Measurements from ENCODE around the gene KLC3. TPM values are rescaled to one million over a fixed set of nuclear protein-coding genes. Genes with fewer than 3 reads are reported as not detected.

KLC3 gene
- total RNA-seq = not detected

- POLR2A ChIA-PET = no interaction called here
- DNase-seq = peak; percentile 31
- Mint-ChIP-seq H3K4me3 (peak within 1 kb of the TSS; percentile 53), H3K36me3 (ENCODE audit: low read depth) (no peaks in the 10 kb centered on the region), H3K4me1 (peaks cover 8% of the 10 kb centered on the region), H3K27me3 (peaks cover 13% of the 10 kb centered on the region), H3K9me3 (no peaks in the 10 kb centered on the region), H3K27ac (no peak within 1 kb of the TSS)
- CTCF ChIA-PET = interaction anchor here (3.1 kb wide), 1 partner anchor 13 kb away, joined by 19 read pairs; no protein-coding TSS in a partner anchor
These were observed at the start of gene KLC3 for GRCh38 chr19:45340232-45340898. Gene KLC3, plus strand, starts transcription at chr19:45340750. Its CDS starts 4,792 bp downstream, at chr19:45345542.

GRCh38 chr19:45291834-45292233 is 48.7 kb upstream of the KLC3 start:
- POLR2A ChIA-PET = no interaction called here

GRCh38 chr19:45293682-45294081 is 46.9 kb upstream of the KLC3 start:
- CTCF ChIA-PET = no interaction called here
- H3K4me3 Mint-ChIP-seq = no peak overlapping the region
- H3K4me1 Mint-ChIP-seq = no peaks in the 10 kb centered on the region
- H3K27ac Mint-ChIP-seq = no peak overlapping the region
- H3K9me3 Mint-ChIP-seq = peaks cover 2% of the 10 kb centered on the region
- POLR2A ChIA-PET = no interaction called here
- DNase-seq = no peak
- H3K36me3 Mint-ChIP-seq (ENCODE audit: low read depth) = peaks cover 11% of the 10 kb centered on the region
- no peaks in the 10 kb centered on the region for H3K27me3 Mint-ChIP-seq

More at GRCh38 chr19:45291834-45292233, 48.7 kb upstream of the KLC3 start:
- peaks cover 2% of the 10 kb centered on the region for H3K9me3 Mint-ChIP-seq
- H3K4me1 Mint-ChIP-seq = no peaks in the 10 kb centered on the region
- peaks cover 11% of the 10 kb centered on the region for H3K36me3 Mint-ChIP-seq (ENCODE audit: low read depth)
- no peak overlapping the region for H3K27ac Mint-ChIP-seq
- CTCF ChIA-PET = no interaction called here
- DNase-seq = no peak
- H3K27me3 Mint-ChIP-seq = no peaks in the 10 kb centered on the region
- no peak overlapping the region for H3K4me3 Mint-ChIP-seq

- H3K9me3 Mint-ChIP-seq = peaks cover 2% of the 10 kb centered on the region
- H3K27me3 Mint-ChIP-seq = no peaks in the 10 kb centered on the region
- no peak overlapping the region for H3K4me3 Mint-ChIP-seq
- no peak overlapping the region for H3K27ac Mint-ChIP-seq
- peaks cover 11% of the 10 kb centered on the region for H3K36me3 Mint-ChIP-seq (ENCODE audit: low read depth)
- no peak for DNase-seq
- ChIA-PET POLR2A (no interaction called here), CTCF (no interaction called here)
- H3K4me1 Mint-ChIP-seq = no peaks in the 10 kb centered on the region
These were observed 46.1 kb upstream of the KLC3 start for GRCh38 chr19:45294291-45295029.

- H3K27ac Mint-ChIP-seq = no peak overlapping the region
- H3K4me3 Mint-ChIP-seq = no peak overlapping the region
- H3K4me1 Mint-ChIP-seq = no peaks in the 10 kb centered on the region
- H3K9me3 Mint-ChIP-seq = peaks cover 2% of the 10 kb centered on the region
- peaks cover 11% of the 10 kb centered on the region for H3K36me3 Mint-ChIP-seq (ENCODE audit: low read depth)
- no peaks in the 10 kb centered on the region for H3K27me3 Mint-ChIP-seq
- ChIA-PET POLR2A (no interaction called here), CTCF (interaction anchor here (1.1 kb wide), 1 partner anchor 13 kb away, joined by 3 read pairs; no protein-coding TSS in a partner anchor)
- no peak for DNase-seq
These were observed 44.7 kb upstream of the KLC3 start for GRCh38 chr19:45295873-45296272.

- no peak overlapping the region for H3K27ac Mint-ChIP-seq
- POLR2A ChIA-PET = no interaction called here
These were observed 44.2 kb upstream of the KLC3 start for GRCh38 chr19:45296355-45296754.

GRCh38 chr19:45297674-45298073 is 42.9 kb upstream of the KLC3 start:
- H3K27me3 Mint-ChIP-seq = no peaks in the 10 kb centered on the region
- no peak overlapping the region for H3K4me3 Mint-ChIP-seq
- no peak overlapping the region for H3K27ac Mint-ChIP-seq
- ChIA-PET POLR2A (no interaction called here), CTCF (interaction anchor here (1.0 kb wide), 1 partner anchor 8 kb away, joined by 6 read pairs; no protein-coding TSS in a partner anchor)
- peaks cover 3% of the 10 kb centered on the region for H3K36me3 Mint-ChIP-seq (ENCODE audit: low read depth)
- no peaks in the 10 kb centered on the region for H3K4me1 Mint-ChIP-seq
- H3K9me3 Mint-ChIP-seq = no peaks in the 10 kb centered on the region
- DNase-seq = no peak

More at GRCh38 chr19:45296355-45296754, 44.2 kb upstream of the KLC3 start:
- no peak overlapping the region for H3K4me3 Mint-ChIP-seq
- H3K9me3 Mint-ChIP-seq = peaks cover 2% of the 10 kb centered on the region
- no peaks in the 10 kb centered on the region for H3K4me1 Mint-ChIP-seq
- CTCF ChIA-PET = interaction anchor here (1.1 kb wide), 1 partner anchor 13 kb away, joined by 3 read pairs; no protein-coding TSS in a partner anchor
- H3K36me3 Mint-ChIP-seq (ENCODE audit: low read depth) = peaks cover 10% of the 10 kb centered on the region
- DNase-seq = no peak
- no peaks in the 10 kb centered on the region for H3K27me3 Mint-ChIP-seq

GRCh38 chr19:45298264-45298663 is 42.3 kb upstream of the KLC3 start:
- Mint-ChIP-seq H3K4me1 (no peaks in the 10 kb centered on the region), H3K9me3 (no peaks in the 10 kb centered on the region), H3K27me3 (no peaks in the 10 kb centered on the region), H3K36me3 (ENCODE audit: low read depth) (peaks cover 3% of the 10 kb centered on the region), H3K27ac (no peak overlapping the region), H3K4me3 (no peak overlapping the region)
- no peak for DNase-seq
- ChIA-PET POLR2A (no interaction called here), CTCF (interaction anchor here (1.0 kb wide), 1 partner anchor 9 kb away, joined by 6 read pairs; no protein-coding TSS in a partner anchor)

- ChIA-PET CTCF (no interaction called here), POLR2A (no interaction called here)
- Mint-ChIP-seq H3K4me3 (no peak overlapping the region), H3K9me3 (no peaks in the 10 kb centered on the region), H3K27ac (no peak overlapping the region), H3K27me3 (no peaks in the 10 kb centered on the region), H3K4me1 (no peaks in the 10 kb centered on the region), H3K36me3 (ENCODE audit: low read depth) (peaks cover 3% of the 10 kb centered on the region)
- DNase-seq = no peak
These were observed 40.8 kb upstream of the KLC3 start for GRCh38 chr19:45299719-45300118.

GRCh38 chr19:45302416-45302815 is 38.1 kb upstream of the KLC3 start:
- H3K4me1 Mint-ChIP-seq = no peaks in the 10 kb centered on the region
- no peaks in the 10 kb centered on the region for H3K9me3 Mint-ChIP-seq
- H3K27me3 Mint-ChIP-seq = no peaks in the 10 kb centered on the region
- ChIA-PET CTCF (no interaction called here), POLR2A (no interaction called here)
- no peak for DNase-seq
- no peaks in the 10 kb centered on the region for H3K36me3 Mint-ChIP-seq (ENCODE audit: low read depth)
- H3K4me3 Mint-ChIP-seq = no peak overlapping the region
- H3K27ac Mint-ChIP-seq = no peak overlapping the region

GRCh38 chr19:45303269-45304060 is 37.1 kb upstream of the KLC3 start:
- Mint-ChIP-seq H3K36me3 (ENCODE audit: low read depth) (no peaks in the 10 kb centered on the region), H3K9me3 (no peaks in the 10 kb centered on the region), H3K27ac (no peak overlapping the region), H3K27me3 (no peaks in the 10 kb centered on the region), H3K4me1 (no peaks in the 10 kb centered on the region), H3K4me3 (no peak overlapping the region)
- DNase-seq = no peak
- ChIA-PET CTCF (no interaction called here), POLR2A (no interaction called here)

- Mint-ChIP-seq H3K36me3 (ENCODE audit: low read depth) (no peaks in the 10 kb centered on the region), H3K27ac (no peak overlapping the region), H3K4me1 (no peaks in the 10 kb centered on the region), H3K27me3 (no peaks in the 10 kb centered on the region), H3K4me3 (no peak overlapping the region), H3K9me3 (no peaks in the 10 kb centered on the region)
- DNase-seq = no peak
- ChIA-PET CTCF (interaction anchor here (0.9 kb wide), 1 partner anchor 13 kb away, joined by 3 read pairs; no protein-coding TSS in a partner anchor), POLR2A (interaction anchor here (0.5 kb wide), 1 partner anchor 17 kb away, joined by 8 read pairs; no protein-coding TSS in a partner anchor)
These were observed 36.2 kb upstream of the KLC3 start for GRCh38 chr19:45304141-45304926.

Measured in activated CD4-positive, alpha-beta T cell treated with anti-CD3 and anti-CD28 coated beads, Interleukin-2, amount 10 ng/mL, durations not matched to agents 7 days and 5 days (primary cell).